ENCODE data around the gene MAGI3.
"Not testable (repeated sequence)": the region's sequence is repeated elsewhere in the genome, so short reads cannot be mapped to it uniquely, and the experiment has no call there.

Gene MAGI3

GRCh38 chr1:113686891-113687618 is 296.7 kb downstream of the MAGI3 start:
- no peak for DNase-seq (ENCODE audit: low spot score)

DNA sequence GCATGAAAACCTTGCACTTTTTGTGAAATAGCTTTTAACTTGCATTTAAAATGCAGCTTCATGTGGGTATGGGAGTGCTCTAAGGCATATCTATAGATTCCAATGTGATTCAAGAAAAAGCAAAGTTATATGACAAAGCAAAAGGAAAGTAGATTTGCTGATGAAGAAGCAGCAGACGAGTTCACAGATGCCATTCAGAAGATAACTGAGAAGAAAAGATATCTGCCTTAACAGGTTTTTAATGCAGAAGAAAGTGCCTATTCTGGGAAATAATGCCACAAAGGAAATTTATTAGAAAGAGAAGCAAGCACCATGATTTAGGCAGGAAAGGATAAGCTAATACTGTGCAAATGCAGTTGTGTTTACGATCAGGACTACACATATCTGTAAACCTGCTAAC is 300.9 kb downstream of the MAGI3 start:
- DNase-seq (ENCODE audit: low spot score) = no peak

DNA sequence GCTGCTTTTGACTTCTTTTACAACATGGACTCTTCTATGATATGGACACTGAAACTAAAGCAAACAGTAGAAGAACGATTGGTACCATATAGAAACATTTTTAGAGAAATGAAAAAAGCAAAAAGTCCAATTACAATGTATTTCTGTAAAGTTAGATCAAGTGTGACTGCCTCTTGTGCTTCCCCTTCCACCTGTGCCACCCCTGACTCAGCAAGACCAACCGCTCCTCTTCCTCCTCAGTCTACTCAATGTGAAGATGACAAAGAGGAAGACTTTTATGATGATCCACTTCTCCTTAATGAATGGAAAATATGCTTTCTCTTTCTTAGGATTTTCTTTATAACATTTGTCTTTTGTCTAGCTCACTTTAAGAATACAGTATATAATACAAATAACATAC is 302.0 kb downstream of the MAGI3 start:
- no peak for DNase-seq (ENCODE audit: low spot score)

GRCh38 chr1:113692824-113693431 is 302.6 kb downstream of the MAGI3 start:
- DNase-seq (ENCODE audit: low spot score) = no peak

- DNase-seq (ENCODE audit: low spot score) = no peak
Observed at GRCh38 chr1:113694910-113695309, 304.6 kb downstream of the MAGI3 start.

- no peak for DNase-seq (ENCODE audit: low spot score)
Observed at GRCh38 chr1:113701429-113701828, 311.1 kb downstream of the MAGI3 start.

DNA sequence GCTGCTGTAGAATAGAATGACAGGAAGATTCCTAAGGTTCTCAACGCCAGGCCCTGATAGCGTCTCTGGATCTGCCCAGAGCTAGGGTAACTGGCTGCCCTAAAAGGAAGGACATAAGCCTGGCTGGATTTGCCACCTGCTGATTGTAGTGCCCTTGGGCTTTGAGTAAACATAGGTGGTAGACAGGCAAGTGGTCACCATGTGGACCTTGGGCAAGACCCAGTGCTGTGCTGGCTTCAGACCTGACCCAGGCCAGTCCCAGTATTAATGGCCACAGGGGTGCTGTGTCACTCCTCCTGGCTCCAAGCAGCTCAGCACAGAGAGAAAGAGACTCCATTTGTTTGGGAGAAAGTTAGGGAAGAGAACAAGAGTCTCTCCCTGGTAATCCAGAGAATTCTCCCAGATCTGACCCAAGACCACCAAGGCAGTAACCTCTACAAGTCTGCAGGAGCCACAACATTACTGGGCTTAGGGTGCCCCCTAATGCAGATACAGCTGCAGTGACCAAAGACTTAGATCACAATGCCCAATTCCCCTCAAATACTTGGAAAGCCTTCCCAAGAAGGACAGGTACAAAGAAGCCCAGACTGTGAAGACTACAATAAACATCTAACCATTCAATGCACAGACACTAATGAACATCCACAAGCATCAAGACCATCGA is 324.4 kb downstream of the MAGI3 start:
- peak; percentile 7 for DNase-seq (ENCODE audit: low spot score)

DNA sequence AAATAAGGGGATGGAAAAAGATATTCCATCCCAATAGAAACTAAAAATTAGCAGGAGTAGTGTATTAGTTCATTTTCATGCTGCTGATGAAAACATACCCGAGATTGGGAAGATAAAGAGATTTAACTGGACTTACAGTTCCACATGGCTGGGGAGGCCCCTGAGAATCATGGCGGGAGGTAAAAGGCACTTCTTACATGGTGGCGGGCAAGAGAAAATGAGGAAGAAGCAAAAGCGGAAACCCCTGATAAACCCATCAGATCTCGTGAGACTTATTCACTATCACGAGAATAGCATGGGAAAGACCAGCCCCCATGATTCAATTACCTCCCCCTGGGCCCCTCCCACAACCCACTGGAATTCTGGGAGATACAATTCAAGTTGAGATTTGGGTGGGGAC is 327.2 kb downstream of the MAGI3 start:
- not testable (repeated sequence) for DNase-seq (ENCODE audit: low spot score)

GRCh38 chr1:113718621-113719020 is 328.3 kb downstream of the MAGI3 start:
- not testable (repeated sequence) for DNase-seq (ENCODE audit: low spot score)

DNA sequence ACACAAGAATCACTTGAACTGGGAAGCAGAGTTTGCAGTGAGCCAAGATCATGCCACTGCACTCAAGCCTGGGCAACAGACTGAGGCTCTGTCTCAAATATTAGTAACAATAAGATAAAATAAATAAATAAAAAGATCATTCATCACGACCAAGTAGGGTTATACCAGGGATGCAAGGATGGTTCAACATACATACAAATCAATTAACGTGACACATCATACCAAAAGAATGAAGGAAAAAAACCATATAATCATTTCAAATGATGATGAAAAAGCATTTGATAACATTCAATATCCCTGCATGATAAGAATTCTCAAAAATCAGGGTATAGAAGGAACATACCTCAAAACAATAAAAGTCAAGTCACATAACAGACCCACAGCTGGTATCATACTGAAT is 330.7 kb downstream of the MAGI3 start:
- DNase-seq (ENCODE audit: low spot score) = no peak

- DNase-seq (ENCODE audit: low spot score) = no peak
Observed at GRCh38 chr1:113732802-113733201, 342.5 kb downstream of the MAGI3 start.

GRCh38 chr1:113734357-113735055 is 344.2 kb downstream of the MAGI3 start:
- no peak for DNase-seq (ENCODE audit: low spot score)

Small RNA genes within 50 kb of the gene (small RNA-seq; reads per million reads assigned to genes)
- gene MTND5P20 = 0 reads per million in 2 experiments

All from SK-N-DZ (cell line).